ENCODE data around the gene HAO2.

DNA sequence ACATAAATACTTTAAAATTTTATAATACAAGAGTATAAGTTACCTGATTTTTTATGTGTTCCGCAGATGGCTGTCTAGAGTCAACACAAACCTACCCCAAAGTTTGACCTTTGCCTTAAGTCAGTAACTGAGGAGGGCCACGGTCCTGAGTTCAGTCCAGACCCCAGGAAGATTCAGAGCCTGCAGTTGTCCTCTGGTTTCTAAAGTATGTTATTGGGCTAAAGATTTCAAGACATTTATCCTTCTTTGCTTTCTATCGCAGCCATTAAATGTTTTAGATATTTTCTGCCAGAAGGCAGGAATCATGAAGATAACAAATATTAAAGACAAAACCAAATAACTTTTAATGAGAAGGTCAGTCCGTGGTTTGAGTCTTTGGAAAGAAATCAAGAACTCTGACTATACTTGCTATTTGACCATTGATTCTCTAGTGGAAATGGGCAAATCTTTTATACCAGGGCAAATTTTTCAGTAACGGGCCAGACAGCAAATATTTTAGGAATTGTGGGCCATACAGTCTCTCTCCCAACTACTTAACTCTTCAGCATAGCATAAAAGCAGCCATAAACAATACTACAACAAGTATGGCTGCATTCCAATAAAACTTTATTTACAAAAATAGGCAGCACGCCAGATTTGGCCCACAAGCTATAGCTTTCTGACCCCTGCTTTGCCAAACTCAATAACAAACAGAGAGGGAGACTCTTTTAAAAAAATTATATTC lies 38.0 kb upstream of the HAO2 start:
- no peak for TF ChIP-seq POLR2AphosphoS5 (IDR thresholded peaks at IDR 0.05; ENCODE audit: low read depth, low read length)
- no peak for TF ChIP-seq POLR2A (IDR thresholded peaks at IDR 0.05; ENCODE audit: low read depth, low read length)
- no peak for TF ChIP-seq PAX5 (IDR thresholded peaks at IDR 0.05; ENCODE audit: insufficient read depth, low read length, severe bottlenecking)
- no peak for TF ChIP-seq TAF1 (IDR thresholded peaks at IDR 0.05; ENCODE audit: low read depth, low read length)
- TF ChIP-seq POU2F2 (IDR thresholded peaks at IDR 0.05; ENCODE audit: low read depth, low read length) = no peak
- no peak for TF ChIP-seq SPI1 (IDR thresholded peaks at IDR 0.05; ENCODE audit: low read depth, low read length)
